Measurements from ENCODE around the gene NDUFV3.
"Not testable (repeated sequence)": the region's sequence is repeated elsewhere in the genome, so short reads cannot be mapped to it uniquely, and the experiment has no call there.

NDUFV3 gene

DNA sequence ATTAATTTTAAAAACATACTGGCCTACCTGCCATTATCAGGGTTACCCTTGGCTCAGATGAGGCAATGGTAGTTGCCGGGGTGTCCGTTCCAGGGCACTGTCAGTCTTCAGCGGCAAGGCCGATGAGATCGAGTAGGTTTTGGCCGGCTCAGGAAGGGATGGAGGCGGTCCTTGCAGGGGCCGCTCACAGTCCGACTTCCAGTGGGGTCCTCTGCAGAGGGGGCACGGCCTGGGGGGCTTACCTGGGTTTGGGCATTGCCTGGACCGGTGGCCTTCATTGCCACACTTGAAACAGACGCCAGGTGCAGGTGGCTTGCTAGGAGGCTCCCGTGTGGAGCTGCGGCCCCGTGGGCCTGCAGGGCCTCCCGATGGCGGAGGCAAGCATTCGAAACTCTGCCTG lies 29.8 kb downstream of the NDUFV3 start:
- DNase-seq (ENCODE audit: insufficient read length, low spot score) = no peak
- TF ChIP-seq, protein P1, sequence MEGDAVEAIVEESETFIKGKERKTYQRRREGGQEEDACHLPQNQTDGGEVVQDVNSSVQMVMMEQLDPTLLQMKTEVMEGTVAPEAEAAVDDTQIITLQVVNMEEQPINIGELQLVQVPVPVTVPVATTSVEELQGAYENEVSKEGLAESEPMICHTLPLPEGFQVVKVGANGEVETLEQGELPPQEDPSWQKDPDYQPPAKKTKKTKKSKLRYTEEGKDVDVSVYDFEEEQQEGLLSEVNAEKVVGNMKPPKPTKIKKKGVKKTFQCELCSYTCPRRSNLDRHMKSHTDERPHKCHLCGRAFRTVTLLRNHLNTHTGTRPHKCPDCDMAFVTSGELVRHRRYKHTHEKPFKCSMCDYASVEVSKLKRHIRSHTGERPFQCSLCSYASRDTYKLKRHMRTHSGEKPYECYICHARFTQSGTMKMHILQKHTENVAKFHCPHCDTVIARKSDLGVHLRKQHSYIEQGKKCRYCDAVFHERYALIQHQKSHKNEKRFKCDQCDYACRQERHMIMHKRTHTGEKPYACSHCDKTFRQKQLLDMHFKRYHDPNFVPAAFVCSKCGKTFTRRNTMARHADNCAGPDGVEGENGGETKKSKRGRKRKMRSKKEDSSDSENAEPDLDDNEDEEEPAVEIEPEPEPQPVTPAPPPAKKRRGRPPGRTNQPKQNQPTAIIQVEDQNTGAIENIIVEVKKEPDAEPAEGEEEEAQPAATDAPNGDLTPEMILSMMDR (IDR thresholded peaks at IDR 0.05; ENCODE audit: insufficient read depth, missing control alignments) = no peak
- FAIRE-seq = no peak

DNA sequence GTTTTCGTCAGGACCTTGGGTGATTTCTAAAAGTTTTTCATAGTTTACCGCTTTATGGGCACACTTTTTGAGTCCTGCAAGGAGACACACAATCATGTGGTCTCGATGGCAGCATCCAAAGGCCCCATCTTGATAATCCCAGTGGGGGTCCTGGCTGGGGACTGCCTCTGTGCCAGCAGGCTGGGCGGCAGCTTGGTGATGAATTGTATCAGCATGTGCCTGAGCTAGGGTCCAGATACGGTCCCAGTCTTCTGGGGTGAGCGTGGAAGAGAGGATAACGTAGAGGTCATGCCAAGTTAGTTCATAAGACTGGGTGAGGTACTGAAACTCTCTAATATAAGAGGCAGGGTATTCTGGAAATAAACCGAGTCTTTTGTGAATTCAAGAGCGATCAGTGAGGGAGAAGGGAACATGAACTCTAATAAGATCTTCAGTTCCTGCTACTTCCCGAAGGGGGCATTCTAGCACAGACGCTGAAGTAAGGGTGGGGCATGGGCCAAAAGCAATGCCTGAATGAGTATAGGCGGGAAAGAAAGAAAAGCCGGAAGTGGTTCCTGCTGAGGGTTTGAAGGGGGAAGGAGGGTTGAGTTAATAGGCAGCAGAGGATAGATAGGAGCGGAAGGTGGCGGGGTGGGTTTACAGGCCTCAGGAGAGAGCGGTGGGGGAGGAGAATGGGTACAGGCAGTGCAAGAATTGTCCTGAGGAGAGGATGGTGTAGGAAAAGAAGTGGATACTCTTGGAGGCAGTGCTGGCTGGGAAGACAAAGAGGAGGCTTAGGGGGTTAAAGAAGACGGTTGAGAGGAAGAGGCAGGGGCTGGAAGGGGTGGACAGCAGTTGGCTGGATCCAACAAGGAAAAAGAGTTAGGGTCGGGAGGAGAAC lies 30.7 kb downstream of the NDUFV3 start:
- DNase-seq (ENCODE audit: insufficient read length, low spot score) = peak; percentile 68
- TF ChIP-seq, protein P1 (IDR thresholded peaks at IDR 0.05; ENCODE audit: insufficient read depth, missing control alignments) = peak; percentile 75
- FAIRE-seq = no peak

DNA sequence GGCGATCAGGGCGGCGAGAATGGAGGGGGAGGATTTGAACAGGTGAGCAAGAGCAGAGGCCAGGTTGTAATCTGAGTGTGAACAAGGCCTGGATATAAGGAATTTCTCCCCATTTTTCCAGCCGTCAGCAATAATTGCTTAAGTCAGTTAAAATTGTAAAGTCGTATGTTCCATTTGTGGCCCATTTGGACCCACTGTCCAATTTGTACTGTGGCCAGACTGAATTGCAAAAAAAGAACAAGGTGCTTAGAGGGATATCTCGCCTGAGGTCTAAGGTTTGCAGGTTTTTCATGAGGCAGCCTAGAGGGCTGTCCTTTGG lies 31.3 kb downstream of the NDUFV3 start:
- TF ChIP-seq, protein P1 (IDR thresholded peaks at IDR 0.05; ENCODE audit: insufficient read depth, missing control alignments) = no peak
- FAIRE-seq = no peak
- DNase-seq (ENCODE audit: insufficient read length, low spot score) = no peak

DNA sequence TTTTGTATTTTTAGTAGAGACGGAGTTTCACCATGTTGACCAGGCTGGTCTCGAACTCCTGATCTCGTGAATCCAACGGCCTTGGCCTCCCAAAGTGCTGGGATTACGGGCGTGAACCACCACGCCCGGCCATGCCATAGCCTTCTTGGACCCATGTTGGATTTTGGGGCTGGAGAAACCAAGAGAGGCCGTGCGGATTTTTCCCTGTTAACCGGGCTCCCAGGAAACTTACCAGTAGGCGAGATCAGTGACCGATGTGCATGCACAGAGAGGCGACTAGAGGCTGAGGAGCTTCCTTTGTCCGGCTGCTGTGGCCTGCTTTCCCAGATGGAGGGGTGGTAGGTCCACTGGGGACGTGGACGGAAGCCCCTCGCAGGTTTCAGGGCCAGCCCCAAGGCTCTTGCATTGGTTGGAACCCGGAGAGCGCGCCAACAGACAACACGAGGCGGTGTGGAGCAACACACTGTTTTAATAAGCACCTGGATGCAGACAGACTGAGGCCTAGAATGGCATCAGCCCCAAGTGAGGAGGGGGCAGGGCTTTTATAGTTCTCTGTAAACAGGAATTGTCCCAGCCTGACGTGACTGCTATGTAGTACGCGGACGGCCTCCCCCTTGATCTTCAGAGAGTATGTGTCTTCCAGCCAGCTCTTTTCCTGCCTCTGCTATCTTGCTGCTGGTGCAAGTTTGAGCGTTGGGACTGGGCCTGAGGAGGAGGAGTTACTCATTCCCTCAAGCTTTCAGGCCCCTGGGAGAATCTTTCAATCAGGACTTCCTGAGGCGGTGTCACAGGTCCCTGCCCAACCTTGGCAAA lies 32.2 kb downstream of the NDUFV3 start, which contains the start of gene ERVH48-1:
ERVH48-1 (minus strand) TSS at position 517 of the 813 bp plus-strand sequence. CDS start 6,624 bp downstream, outside the sequence.
- TF ChIP-seq, protein P1 (IDR thresholded peaks at IDR 0.05; ENCODE audit: insufficient read depth, missing control alignments) = no peak
- no peak for FAIRE-seq
- DNase-seq (ENCODE audit: insufficient read length, low spot score) = no peak

DNA sequence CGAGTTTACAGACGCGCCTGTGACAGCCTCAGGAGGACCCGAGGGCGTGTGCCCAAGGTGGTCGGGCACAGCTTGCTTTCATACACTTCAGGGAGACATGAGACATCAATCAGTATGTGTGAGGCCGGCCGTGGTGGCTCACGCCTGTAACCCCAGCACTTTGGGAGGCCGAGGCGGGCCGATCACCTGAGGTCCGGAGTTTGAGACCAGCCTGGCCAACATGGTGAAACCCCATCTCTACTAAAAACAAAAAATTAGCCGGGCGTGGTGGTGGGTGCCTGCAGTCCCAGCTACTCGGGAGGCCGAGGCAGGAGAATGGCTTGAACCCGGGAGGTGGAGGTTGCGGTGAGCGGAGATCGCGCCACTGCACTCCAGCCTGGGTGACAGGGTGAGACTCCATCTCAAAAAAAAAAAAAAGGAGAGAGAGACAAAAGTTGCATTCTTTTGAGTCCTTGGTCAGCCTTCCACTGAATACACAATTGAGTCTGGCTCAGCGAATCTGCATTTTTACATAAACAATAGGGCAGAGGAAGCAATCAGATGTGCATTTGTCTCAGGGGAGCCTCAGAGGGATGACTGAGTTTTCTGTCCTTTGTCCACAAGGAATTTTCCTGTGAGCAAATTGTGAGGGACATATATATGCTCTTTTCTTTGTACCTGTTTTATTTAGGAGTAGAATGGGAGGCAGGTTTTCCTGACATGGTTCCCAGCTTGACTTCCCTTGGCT lies 34.5 kb downstream of the NDUFV3 start:
- not testable (repeated sequence) for FAIRE-seq; DNase-seq (ENCODE audit: insufficient read length, low spot score)

DNA sequence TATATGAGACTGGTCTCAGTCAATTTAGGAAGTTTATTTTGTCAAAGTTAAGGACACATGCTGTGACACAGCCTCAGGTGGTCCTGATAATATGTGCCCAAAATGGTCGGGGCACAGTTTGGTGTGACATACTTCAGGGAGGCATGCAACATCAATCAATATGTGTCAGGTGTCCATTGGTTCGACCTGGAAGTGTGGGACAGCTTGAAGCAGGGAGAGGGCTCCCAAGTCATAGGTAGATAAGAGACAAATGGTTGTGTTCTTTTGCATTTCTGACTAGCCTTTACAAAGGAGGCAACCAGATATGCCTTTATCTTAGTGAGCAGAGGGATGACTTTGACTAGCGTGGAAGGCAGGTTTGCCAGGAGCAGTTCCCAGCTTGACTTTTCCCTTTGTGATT lies 36.9 kb downstream of the NDUFV3 start:
- TF ChIP-seq, protein P1 (IDR thresholded peaks at IDR 0.05; ENCODE audit: insufficient read depth, missing control alignments) = no peak
- no peak for DNase-seq (ENCODE audit: insufficient read length, low spot score)
- no peak for FAIRE-seq

DNA sequence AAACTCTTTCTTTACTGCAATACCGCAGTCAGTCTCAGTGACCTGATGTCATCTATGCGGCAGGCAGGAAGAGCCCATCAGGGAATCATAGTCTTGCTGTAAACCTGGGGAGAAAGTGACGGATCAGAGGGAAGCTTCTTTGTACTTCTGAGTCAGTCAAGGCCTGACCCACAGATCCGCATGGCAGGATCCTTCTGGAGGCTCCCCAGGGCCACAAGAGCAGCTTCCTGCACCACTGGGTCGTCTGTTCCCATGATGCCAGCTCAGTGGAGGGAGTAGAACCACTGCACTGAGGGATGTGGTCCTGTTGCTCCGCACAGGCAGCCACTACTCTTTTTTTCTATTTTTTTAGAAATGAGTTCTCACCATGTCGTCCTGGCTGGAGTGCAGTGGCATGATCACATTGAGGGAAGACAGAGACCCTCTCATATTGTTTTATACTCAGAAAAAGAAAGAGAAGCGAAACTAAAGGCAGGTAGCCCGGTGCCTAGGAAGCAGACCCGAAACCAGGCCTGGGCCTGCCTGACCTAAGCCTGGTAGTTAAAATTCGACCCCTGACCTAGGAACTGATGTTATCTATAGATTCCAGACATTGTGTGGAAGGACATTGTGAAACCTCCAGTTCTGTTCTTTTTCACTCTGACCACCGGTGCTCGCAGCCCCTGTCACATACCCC lies 38.6 kb downstream of the NDUFV3 start:
- no peak for DNase-seq (ENCODE audit: insufficient read length, low spot score)
- FAIRE-seq = no peak
- TF ChIP-seq, protein P1 (IDR thresholded peaks at IDR 0.05; ENCODE audit: insufficient read depth, missing control alignments) = no peak

DNA sequence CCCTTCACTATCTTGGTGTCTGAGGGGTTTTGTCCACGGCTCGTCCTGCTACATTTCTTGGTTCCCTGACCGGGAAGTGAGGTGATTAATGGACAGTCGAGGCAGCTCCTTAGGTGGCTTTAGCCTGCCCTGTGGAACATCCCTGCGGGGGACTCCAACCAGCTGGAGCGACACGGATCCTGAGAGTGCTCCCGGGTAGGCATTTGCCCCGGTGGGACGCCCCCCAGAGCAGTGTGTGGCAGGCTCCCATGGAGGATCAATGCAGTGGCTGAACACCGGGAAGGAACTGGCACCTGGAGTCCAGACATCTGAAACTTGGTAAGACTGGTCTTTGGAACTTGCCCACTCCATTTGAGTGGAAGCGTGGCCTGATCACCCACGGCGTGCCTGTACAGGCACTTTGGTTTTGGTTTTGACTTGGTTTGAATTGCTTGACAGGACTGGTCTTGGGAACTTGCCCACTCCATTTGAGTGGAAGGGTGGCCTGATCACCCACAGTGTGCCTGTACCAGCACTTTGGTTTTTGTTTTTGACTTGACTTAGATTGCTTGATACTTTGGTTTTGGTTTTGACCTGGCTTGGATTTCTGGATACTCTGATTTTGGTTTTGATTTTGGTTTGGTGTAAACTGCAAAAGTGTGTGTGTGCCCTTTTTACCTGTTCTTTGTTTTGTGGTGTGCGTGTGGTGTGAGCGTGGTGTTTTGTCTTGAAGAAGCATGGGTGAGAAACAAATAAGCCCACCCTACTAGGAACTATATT lies 39.4 kb downstream of the NDUFV3 start:
- not testable (repeated sequence) for FAIRE-seq; DNase-seq (ENCODE audit: insufficient read length, low spot score)

DNA sequence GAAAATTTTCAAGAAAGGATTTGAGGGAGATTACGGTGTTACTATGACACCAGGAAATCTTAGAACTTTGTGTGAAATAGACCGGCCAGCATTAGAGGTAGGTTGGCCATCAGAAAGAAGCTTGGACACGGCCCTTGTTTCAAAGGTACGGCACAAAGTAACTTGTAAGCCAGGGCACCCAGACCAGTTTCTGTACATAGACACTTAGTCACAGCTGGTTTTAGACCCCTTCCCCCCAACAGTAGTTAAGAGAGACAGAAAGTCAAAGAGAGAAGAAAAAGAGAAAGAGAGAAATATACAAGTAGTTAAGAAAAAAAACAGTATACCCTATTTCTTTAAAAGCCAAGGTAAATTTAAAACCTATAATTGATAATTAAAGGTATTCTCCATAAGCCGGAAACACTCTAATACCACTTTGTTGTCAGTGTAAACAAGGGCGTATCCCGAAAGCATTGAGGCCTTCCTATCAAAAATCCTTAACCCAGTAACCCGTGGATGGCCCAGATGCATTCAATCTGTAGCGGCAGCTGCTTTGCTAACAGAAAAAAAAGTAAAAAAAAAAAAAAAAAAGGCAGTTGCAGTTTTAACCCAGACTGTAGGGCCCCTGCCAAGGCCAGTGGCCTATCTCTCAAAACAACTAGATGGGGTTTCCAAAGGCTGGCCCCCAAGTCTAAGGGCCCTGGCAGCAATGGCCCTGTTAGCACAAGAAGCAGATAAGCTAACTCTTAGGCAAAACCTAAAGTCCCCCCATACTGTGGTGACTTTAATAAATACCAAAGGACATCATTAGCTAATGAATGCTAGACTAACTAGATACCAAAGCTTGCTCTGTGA lies 40.2 kb downstream of the NDUFV3 start:
- FAIRE-seq; DNase-seq (ENCODE audit: insufficient read length, low spot score): not testable (repeated sequence)

Data from D721Med (cell line).